DMS79 treated with DMSO at 0.1 percent for 48 hours (cell line): ENCODE data around the gene DNAH2.
"Not testable (repeated sequence)": the region's sequence is repeated elsewhere in the genome, so short reads cannot be mapped to it uniquely, and the experiment has no call there.

ENCODE experiments used
- DNase-seq: peaks from one replicate; lab custom pipeline; 2025; lab: John Stamatoyannopoulos, UW

The DNAH2 gene

DNA sequence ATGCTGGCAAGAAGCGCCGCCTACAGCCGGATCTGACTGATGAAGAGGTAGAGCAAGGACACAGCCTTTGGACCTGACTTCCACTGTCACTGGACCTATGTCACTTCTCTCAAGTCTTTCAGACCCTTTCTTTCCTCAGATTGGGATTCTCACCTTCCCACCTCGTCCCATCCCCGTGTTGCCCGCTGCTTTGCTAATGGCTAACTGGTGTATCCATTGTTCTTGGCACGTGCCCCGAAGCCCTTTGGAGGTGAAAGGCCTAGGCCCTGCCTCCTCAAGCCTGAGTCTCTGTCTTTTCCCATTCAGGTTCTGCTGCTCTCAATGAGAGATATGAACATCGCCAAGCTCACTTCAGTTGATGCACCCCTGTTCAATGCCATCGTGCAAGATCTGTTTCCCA is 63.2 kb downstream of the DNAH2 start:
- no peak for DNase-seq

- DNase-seq: no peak
Observed at GRCh38 chr17:7781429-7781828, 63.9 kb downstream of the DNAH2 start.

DNA sequence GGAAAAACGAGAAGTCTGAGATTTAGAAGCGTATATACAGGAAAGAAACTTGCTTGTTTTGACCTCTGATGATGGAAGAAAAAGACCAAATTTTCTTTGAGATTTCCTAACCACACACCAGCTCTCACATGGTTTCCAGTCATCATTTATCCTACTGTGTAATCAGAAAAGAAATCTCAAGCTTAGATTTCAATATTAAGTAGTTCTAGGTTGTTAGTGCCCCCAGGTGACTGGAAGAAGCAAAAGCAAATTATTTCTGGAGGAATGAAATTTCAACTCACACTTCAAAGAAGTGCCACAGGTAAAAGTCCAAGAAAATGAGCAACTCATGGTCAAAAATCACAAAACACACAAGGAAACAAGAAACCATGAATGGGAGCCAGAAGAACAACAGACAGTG is 64.7 kb downstream of the DNAH2 start:
- no peak for DNase-seq

- no peak for DNase-seq
Observed at GRCh38 chr17:7786866-7787265, 69.3 kb downstream of the DNAH2 start.

DNA sequence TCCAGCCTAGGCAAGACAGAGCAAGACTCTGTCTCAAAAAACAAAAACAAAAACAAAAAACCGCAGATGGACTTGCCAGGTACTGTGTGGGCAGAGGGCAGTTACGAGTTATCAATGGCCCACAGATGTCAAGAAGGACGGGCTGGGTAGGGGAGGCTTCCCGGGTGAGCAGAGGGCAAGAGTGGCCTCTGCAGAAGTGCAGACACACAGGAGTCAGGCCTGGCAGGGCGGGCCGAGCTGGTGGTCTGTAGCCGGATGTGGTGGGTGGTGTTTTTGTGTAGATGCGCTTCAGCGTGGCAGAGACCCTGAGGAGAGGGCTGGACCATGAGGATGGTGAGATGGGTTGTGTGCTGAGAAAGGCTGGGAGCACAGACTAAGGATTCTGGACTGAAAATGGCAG is 71.6 kb downstream of the DNAH2 start:
- no peak for DNase-seq

DNA sequence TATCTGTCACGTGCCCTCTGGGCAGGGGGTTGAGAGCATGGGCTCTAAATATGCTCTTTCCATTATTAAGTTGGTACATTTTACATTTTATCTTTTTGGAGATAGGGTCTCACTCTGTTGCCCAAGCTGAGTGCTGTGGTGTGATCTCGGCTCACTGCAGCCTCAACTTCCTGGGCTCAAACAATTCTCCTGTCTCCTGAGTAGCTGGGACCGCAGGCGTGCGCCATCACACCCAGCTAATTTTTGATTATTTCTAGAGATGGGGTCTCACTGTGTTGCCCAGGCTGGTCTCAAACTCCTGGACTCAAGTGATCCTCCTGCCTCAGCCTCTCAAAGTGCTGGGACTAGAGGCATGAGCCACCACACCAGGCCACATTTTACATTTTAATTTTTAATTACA is 72.6 kb downstream of the DNAH2 start:
- DNase-seq: no peak

GRCh38 chr17:7792611-7793010 is 75.1 kb downstream of the DNAH2 start:
- DNase-seq: no peak

GRCh38 chr17:7794075-7794663 is 76.6 kb downstream of the DNAH2 start:
- DNase-seq: no peak

DNA sequence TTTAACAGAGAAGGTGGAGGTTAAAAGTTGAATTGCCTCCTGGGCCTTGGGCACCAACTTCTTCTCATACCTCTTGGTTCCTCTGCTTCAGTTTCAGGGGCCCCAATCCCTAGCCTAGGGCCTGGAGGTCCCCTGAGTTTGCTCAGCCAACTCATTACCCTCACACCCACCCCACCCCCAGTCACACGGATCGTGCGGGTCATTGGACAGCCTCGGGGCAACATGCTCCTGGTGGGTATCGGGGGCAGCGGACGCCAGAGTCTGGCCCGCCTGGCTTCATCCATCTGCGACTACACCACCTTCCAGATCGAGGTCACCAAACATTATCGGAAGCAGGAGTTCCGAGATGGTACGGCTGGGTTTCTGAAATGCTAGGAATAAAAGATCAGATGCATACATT is 80.4 kb downstream of the DNAH2 start:
- no peak for DNase-seq

- no peak for DNase-seq
Observed at GRCh38 chr17:7798839-7799238, 81.3 kb downstream of the DNAH2 start.

- DNase-seq: no peak
Observed at GRCh38 chr17:7803981-7804380, 86.4 kb downstream of the DNAH2 start.

DNA sequence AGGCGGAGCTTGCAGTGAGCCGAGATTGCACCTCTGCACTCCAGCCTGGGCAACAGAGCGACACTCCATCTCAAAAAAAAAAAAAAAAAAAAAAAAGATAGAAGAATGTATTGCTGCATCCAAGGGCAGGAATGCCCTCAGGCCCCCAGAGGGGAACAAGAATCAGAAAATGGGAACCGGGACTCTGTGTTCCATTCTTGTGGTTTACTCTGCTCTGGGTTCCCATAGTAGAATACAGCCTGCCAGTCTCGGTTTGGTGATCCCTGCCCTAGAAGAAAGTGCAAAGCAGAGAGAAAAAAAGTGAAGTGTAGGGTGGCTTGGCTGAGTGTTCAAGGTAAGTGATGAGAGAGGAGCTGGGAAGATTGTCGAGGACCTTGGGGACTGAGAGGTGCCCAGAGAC is 89.0 kb downstream of the DNAH2 start:
- DNase-seq: no peak

DNA sequence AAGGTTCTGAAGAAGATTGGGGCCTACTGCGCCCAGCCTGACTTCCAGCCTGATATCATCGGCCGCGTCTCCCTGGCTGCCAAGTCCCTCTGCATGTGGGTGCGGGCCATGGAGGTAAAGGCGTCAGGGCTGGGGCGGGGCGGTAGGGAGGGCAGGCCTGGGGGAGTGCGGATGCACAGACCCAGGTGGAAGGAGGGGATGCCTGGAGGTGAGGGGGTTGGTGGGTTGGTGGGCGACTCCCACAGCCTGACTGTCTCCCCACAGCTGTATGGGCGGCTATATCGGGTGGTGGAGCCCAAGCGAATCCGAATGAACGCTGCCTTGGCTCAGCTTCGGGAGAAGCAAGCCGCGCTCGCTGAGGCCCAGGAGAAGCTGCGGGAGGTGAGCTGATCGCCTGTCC is 89.7 kb downstream of the DNAH2 start:
- DNase-seq: no peak

GRCh38 chr17:7809086-7809790 is 91.7 kb downstream of the DNAH2 start:
- DNase-seq: no peak

GRCh38 chr17:7809791-7810343 is 92.3 kb downstream of the DNAH2 start:
- not testable (repeated sequence) for DNase-seq

DNA sequence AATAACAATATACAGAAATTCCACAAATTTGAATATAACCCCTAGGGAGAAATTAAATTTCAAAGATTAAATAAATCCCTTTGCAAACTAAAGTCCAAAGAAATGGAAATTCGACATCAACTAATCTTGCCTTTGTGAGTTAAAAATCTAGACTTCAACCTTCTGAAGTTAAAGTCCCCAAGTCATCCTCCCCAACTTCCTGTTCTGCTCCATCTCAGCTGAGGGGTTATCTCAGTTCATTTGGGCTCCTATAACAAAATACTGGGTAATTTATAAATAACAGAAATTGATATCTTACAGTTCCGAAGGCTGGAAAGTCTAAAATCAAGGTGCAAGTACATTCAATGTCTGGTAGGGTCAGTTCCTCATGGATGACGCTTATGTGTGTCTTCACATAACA is 93.7 kb downstream of the DNAH2 start:
- DNase-seq: no peak

GRCh38 chr17:7814969-7815368 is 97.4 kb downstream of the DNAH2 start:
- DNase-seq: no peak

GRCh38 chr17:7816926-7817642 is 99.5 kb downstream of the DNAH2 start:
- DNase-seq: no peak

- no peak for DNase-seq
Observed at GRCh38 chr17:7817643-7817964, 100.1 kb downstream of the DNAH2 start.

- DNase-seq: no peak
Observed at GRCh38 chr17:7818026-7818425, 100.5 kb downstream of the DNAH2 start.

DNA sequence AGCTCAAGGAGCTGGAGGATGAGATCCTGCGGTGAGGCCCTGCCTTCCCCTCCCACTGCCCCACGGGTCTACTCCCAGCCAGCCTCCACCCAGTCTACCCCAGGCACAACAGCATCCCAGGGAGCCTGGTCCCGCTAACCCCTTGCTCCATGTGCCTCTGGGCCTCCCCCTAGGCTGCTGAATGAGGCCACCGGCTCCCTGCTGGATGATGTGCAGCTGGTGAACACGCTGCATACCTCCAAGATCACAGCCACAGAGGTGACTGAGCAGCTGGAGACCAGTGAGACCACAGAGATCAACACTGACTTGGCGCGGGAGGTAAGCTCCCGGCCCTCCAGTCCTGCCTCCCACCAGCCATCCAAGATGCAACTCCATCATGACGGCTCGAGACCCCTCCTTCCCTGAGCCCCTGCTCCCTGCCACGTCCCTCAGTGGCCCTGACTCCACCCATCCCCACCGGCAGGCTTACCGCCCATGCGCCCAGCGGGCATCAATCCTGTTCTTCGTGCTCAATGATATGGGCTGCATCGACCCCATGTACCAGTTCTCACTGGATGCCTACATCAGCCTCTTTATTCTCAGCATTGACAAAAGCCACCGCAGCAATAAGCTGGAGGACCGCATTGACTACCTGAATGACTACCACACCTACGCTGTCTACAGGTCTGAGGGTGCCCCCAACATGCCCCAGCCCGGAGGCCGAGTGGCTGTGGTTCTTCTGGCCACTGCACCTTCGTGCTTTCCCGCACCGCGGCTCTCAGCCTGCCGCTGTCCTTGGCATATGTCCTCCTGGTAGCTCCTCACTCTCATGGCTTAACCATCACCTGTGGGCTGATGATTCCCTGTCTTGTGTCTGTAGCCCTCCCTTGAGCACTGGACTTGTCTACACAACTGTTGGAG is 101.5 kb downstream of the DNAH2 start:
- no peak for DNase-seq

DNA sequence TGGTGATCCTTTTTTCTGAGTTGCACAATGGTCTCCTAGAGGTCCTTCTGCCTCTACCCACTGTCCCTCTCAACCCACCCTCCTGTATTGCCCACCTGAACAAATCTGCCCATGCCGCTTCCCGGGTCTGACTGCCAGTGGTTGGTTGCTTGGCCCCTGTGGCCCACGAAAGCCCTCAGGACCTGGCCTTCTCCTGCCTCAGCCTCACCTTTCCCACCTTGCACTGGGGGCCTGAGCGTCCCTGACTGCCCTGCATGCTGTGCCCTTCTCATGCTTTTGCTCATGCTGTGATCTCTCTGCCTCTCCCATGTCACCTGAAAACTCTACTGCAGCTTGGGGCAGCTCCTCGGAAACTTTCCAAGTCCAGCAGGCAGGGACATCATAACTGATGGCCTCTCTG is 102.7 kb downstream of the DNAH2 start:
- DNase-seq: no peak
